Measurements from ENCODE around the gene BAIAP2L1. TPM values are rescaled to one million over a fixed set of nuclear protein-coding genes. Genes with fewer than 3 reads are reported as not detected.

BAIAP2L1 gene
- total and polyA plus RNA-seq, 2 donors (not counting 3 experiments of a cell fraction or from before 2014, with no cell fraction given): 0.32 to 1.1 TPM

- POLR2A ChIA-PET: no interaction called here
- H3K9me3 ChIP-seq (replicated peaks; ENCODE audit: control insufficient read depth, insufficient read depth, low read length): no peaks in the 10 kb centered on the region
- TF ChIP-seq POLR2AphosphoS5 (IDR thresholded peaks at IDR 0.05; ENCODE audit: insufficient read depth, low read depth, low read length) (no peak), POLR2A (IDR thresholded peaks at IDR 0.05; ENCODE audit: low read depth, low read length) (no peak), FOS (IDR thresholded peaks at IDR 0.05; ENCODE audit: borderline replicate concordance, insufficient read depth, low read length) (no peak), GATA2 (IDR thresholded peaks at IDR 0.05; ENCODE audit: insufficient read depth, insufficient read length, low read depth, low read length) (no peak), EZH2 (IDR thresholded peaks at IDR 0.05; ENCODE audit: borderline replicate concordance, low read depth, low read length, severe bottlenecking) (no peak), MYC (IDR thresholded peaks at IDR 0.05; ENCODE audit: low read depth, low read length) (no peak), CTCF (IDR thresholded peaks at IDR 0.05; ENCODE audit: extremely low read depth in 1 of 2, insufficient read depth in 1 of 2, low read depth in 1 of 2, low read length in 2 of 2) (no peak)
- no peak overlapping the region for H3K9ac ChIP-seq (replicated peaks; ENCODE audit: extremely low read depth, insufficient read depth, low read length)
- no peaks in the 10 kb centered on the region for H4K20me1 ChIP-seq (replicated peaks; ENCODE audit: control insufficient read depth, extremely low read depth, insufficient read depth, low read length)
- no peaks in the 10 kb centered on the region for H3K36me3 ChIP-seq (ENCODE audit: control insufficient read depth in 2 of 2, extremely low read depth in 1 of 2, insufficient read depth in 2 of 2, low read length in 2 of 2)
- no peaks in the 10 kb centered on the region for H3K4me1 ChIP-seq (ENCODE audit: control insufficient read depth, extremely low read depth, insufficient read depth, low read length)
- H2AFZ ChIP-seq (ENCODE audit: low read depth, low read length): no peak overlapping the region
- intact Hi-C loops (cut with micrococcal nuclease) (no loop called here), dilution Hi-C loops (cut with MboI; ENCODE audit: extremely low pct_ligation_motif_present, low sequenced_read_pairs) (no loop called here)
- no peaks in the 10 kb centered on the region for H3K79me2 ChIP-seq (ENCODE audit: control insufficient read depth, insufficient read depth, low read length)
- no peak overlapping the region for H3K4me3 ChIP-seq (replicated peaks in 1 of 3; ENCODE audit: insufficient read depth in 1 of 3, low read depth in 1 of 3, low read length in 3 of 3)
- no peak overlapping the region for H3K27ac ChIP-seq (ENCODE audit: insufficient read depth, low read depth, low read length)
- no peak for FAIRE-seq
- no peak overlapping the region for H3K4me2 ChIP-seq (ENCODE audit: insufficient read depth, low read length)
- H3K9me1 ChIP-seq (replicated peaks; ENCODE audit: control insufficient read depth, extremely low read depth, insufficient read depth, low read length): no peaks in the 10 kb centered on the region
- H3K27me3 ChIP-seq (ENCODE audit: control insufficient read depth in 2 of 2, insufficient read depth in 2 of 2, low read length in 2 of 2): no peaks in the 10 kb centered on the region
- BruUV-seq (replicated peaks): no TSS peak
- DNase-seq (ENCODE audit: low read depth, low spot score): no peak
- CTCF ChIA-PET: interaction anchor here (0.8 to 7.2 kb wide), 5 partner anchors 15 to 408 kb away, joined by 3 to 111 read pairs (median 4); no protein-coding TSS in a partner anchor
These were observed 33.2 kb upstream of the BAIAP2L1 start for GRCh38 chr7:98434087-98434486.

All from endothelial cell of umbilical vein (primary cell).